Endothelial cell of umbilical vein (primary cell): ENCODE data around the gene RPAP3. TPM values are rescaled to one million over a fixed set of nuclear protein-coding genes. Genes with fewer than 3 reads are reported as not detected.

Source experiments
- BruUV-seq: library from RNA; stranded (reverse); fragments of 400-500 nt; replicated peaks from 2 replicates; lab custom pipeline; 2021; lab: Mats Ljungman, UMichigan
- CTCF ChIA-PET: fragments of 300-600, 350-600 bp; sonication (Branson Sonifier 250); formaldehyde crosslinking; loops from one replicate; lab custom pipeline; 2021; ENCODE audit warnings: antibody characterized with exemption, inconsistent platforms; lab: Charles Lee
- POLR2A ChIA-PET: fragments of 300-600, 350-600 bp; sonication (Branson Sonifier 250); formaldehyde crosslinking; loops from one replicate; lab custom pipeline; 2021; ENCODE audit warnings: antibody characterized with exemption, inconsistent platforms; lab: Charles Lee
- DNase-seq: peaks from one replicate; pipeline ENCODE4 v3.0.0-alpha.2; 2011; ENCODE audit warnings: low read depth, low spot score
- FAIRE-seq: peaks from 2 replicates; lab custom pipeline; 2011; peaks lifted over from hg19 to GRCh38; lab: Jason Lieb, UNC
- H2AFZ ChIP-seq: 2 replicates; pipeline ENCODE4 v1.6.0; 2012; ENCODE audit warnings: low read depth, low read length, control low read depth, inconsistent platforms
- H3K27ac ChIP-seq: 2 replicates; pipeline ENCODE4 v1.5.1; 2011; ENCODE audit warnings: low read depth, mild to moderate bottlenecking, control low read depth, low read length, moderate library complexity; ENCODE audit not compliant: insufficient read depth
- H3K27me3 ChIP-seq, 2 experiments: 2 replicates each; pipeline versions ENCODE4 v1.6.0 to v1.6.1; 2011; ENCODE audit warnings: low read length in 2 of 2, mixed read lengths in 1 of 2; ENCODE audit not compliant: control insufficient read depth in 2 of 2, insufficient read depth in 2 of 2
- H3K36me3 ChIP-seq, 2 experiments: 2 replicates in 1 of 2; 3 replicates in 1 of 2; pipeline ENCODE4 v1.5.1; 2011; ENCODE audit warnings: low read length in 2 of 2, mild to moderate bottlenecking in 1 of 2, moderate library complexity in 1 of 2; ENCODE audit not compliant: control insufficient read depth in 2 of 2, insufficient read depth in 2 of 2; ENCODE audit errors: extremely low read depth in 1 of 2
- H3K4me1 ChIP-seq: 3 replicates; pipeline ENCODE4 v1.5.1; 2011; ENCODE audit warnings: mild to moderate bottlenecking, low read length; ENCODE audit not compliant: control insufficient read depth, insufficient read depth; ENCODE audit errors: extremely low read depth
- H3K4me2 ChIP-seq: 2 replicates; pipeline ENCODE4 v1.6.1; 2011; ENCODE audit warnings: low read length, control low read depth, mixed read lengths; ENCODE audit not compliant: insufficient read depth
- H3K4me3 ChIP-seq, 3 experiments: fragments of 200-600 bp in 1 of 3; sonication (generic), shearing (Covaris generic) in 1 of 3; replicated peaks in 1 of 3; 2 replicates each; pipeline ENCODE4 v1.5.1; 2011 to 2016; ENCODE audit warnings: control low read depth in 3 of 3, low read length in 3 of 3, mild to moderate bottlenecking in 2 of 3, inconsistent platforms in 1 of 3, low read depth in 1 of 3, moderate library complexity in 1 of 3; ENCODE audit not compliant: insufficient read depth in 1 of 3
- H3K79me2 ChIP-seq: 2 replicates; pipeline ENCODE4 v1.6.0; 2012; ENCODE audit warnings: low read length, inconsistent platforms; ENCODE audit not compliant: control insufficient read depth, insufficient read depth
- H3K9ac ChIP-seq: replicated peaks from 2 replicates; pipeline ENCODE3; 2011; ENCODE audit warnings: low read length, control low read depth; ENCODE audit not compliant: insufficient read depth; ENCODE audit errors: extremely low read depth
- H3K9me1 ChIP-seq: replicated peaks from 3 replicates; pipeline ENCODE4 v1.6.0; 2011; ENCODE audit warnings: mild to moderate bottlenecking, low read length; ENCODE audit not compliant: control insufficient read depth, insufficient read depth; ENCODE audit errors: extremely low read depth
- H3K9me3 ChIP-seq: replicated peaks from 2 replicates; pipeline ENCODE4 v1.5.1; 2012; ENCODE audit warnings: low read length, inconsistent platforms; ENCODE audit not compliant: control insufficient read depth, insufficient read depth
- H4K20me1 ChIP-seq: replicated peaks from 2 replicates; pipeline ENCODE3; 2011; ENCODE audit warnings: mild to moderate bottlenecking, low read length; ENCODE audit not compliant: control insufficient read depth, insufficient read depth; ENCODE audit errors: extremely low read depth
- EZH2 ChIP-seq: IDR thresholded peaks from 2 replicates; pipeline ENCODE4 v1.6.1; 2012; ENCODE audit warnings: borderline replicate concordance, low read depth, mild to moderate bottlenecking, moderate library complexity, low read length, inconsistent platforms; ENCODE audit not compliant: severe bottlenecking
- FOS ChIP-seq: IDR thresholded peaks from 2 replicates; pipeline ENCODE4 v1.6.1; 2011; ENCODE audit warnings: mild to moderate bottlenecking, low read length, moderate library complexity, borderline replicate concordance; ENCODE audit not compliant: insufficient read depth
- GATA2 ChIP-seq: IDR thresholded peaks from 2 replicates; pipeline ENCODE4 v1.7.0; 2011; ENCODE audit warnings: low read depth, mild to moderate bottlenecking, moderate library complexity, mixed read lengths, low read length; ENCODE audit not compliant: insufficient read length, insufficient read depth
- JUN ChIP-seq: IDR thresholded peaks from 2 replicates; pipeline ENCODE4 v1.6.1; 2011; ENCODE audit warnings: borderline replicate concordance, low read depth; ENCODE audit not compliant: insufficient read length, insufficient read depth
- MYC ChIP-seq: IDR thresholded peaks from one replicate; pipeline ENCODE4 v1.6.1; 2011; ENCODE audit warnings: mild to moderate bottlenecking, low read depth, low read length
- POLR2A ChIP-seq: IDR thresholded peaks from 2 replicates; pipeline ENCODE4 v1.6.1; 2012; ENCODE audit warnings: low read depth, mild to moderate bottlenecking, control low read depth, low read length
- POLR2AphosphoS5 ChIP-seq: IDR thresholded peaks from 2 replicates; pipeline ENCODE4 v1.6.1; 2012; ENCODE audit warnings: low read depth, mild to moderate bottlenecking, control low read depth, low read length, moderate library complexity; ENCODE audit not compliant: insufficient read depth
- dilution Hi-C: fragments of 300-500 bp; cut with MboI; formaldehyde crosslinking; loops from one replicate; pipeline ENCODE4 v1.15.0; 2019; ENCODE audit warnings: low sequenced_read_pairs; ENCODE audit not compliant: extremely low pct_ligation_motif_present
- intact Hi-C: fragments of 100-400 bp; cut with micrococcal nuclease; formaldehyde crosslinking; loops from one replicate; pipeline ENCODE4 v1.10.0; 2022
- polyA plus RNA-seq, 4 experiments: library from polyadenylated mRNA; depleted of rRNA in 3 of 4; stranded (reverse) in 3 of 4; unstranded in 1 of 4; fragments of >200 nt; gene quantifications; 2 replicates each; pipeline versions ENCODE4 v1.2.1 to v1.2.3, GENCODE V29; 2011 to 2012; ENCODE audit warnings: missing spikeins in 1 of 4
- total RNA-seq: library from RNA; stranded (reverse); gene quantifications from 2 replicates; pipeline ENCODE4 v1.2.3, GENCODE V29; 2021
- TF ChIP-seq, protein P1 (sequence below): IDR thresholded peaks from 2 replicates; pipeline ENCODE4 v1.6.1; 2011; ENCODE audit not compliant: insufficient read depth, insufficient read length
- TF ChIP-seq, protein P2 (sequence below), 2 donors: IDR thresholded peaks; 1 replicate in 1 of 2; 2 replicates in 1 of 2; pipeline ENCODE4 v1.5.1; 2011; ENCODE audit warnings: low read length in 2 of 2, mild to moderate bottlenecking in 2 of 2, moderate library complexity in 2 of 2, control low read depth in 1 of 2, inconsistent platforms in 1 of 2, low read depth in 1 of 2; ENCODE audit not compliant: insufficient read depth in 1 of 2; ENCODE audit errors: extremely low read depth in 1 of 2

RPAP3 gene
- total and polyA plus RNA-seq, 2 donors (not counting 3 experiments of a cell fraction or from before 2014, with no cell fraction given), result 3.9 to 29.8 TPM

DNA sequence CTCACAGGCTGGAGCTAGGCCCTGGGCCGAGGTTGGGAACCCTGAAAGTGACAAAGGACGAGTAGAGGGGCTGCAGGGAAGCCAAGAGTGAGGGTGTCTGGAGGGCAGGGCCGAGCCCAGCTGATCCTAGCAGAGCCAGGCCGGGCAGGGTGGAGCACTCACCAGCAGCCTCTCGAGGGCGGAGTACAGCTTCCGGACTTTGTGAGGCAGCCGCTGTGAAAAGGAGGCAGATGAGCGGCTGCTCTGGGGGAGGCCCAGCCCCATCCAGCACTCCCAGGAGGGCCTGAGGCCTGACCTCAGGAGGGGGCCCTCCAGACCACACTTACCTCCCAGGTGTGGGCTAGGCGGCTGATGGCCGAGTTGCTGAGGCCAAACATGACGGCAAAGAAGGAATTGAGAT is 34.1 kb upstream of the RPAP3 start:
- dilution Hi-C loops (no loop called here), intact Hi-C loops (no loop called here)
- FAIRE-seq (no peak), DNase-seq (no peak)
- H3K4me2 ChIP-seq, result no peak overlapping the region
- peaks cover 0 to 16% of the 10 kb centered on the region in 2 experiments for H3K36me3 ChIP-seq
- H4K20me1 ChIP-seq, result no peaks in the 10 kb centered on the region
- TF ChIP-seq GATA2, result no peak
- TF ChIP-seq POLR2A, result no peak
- TF ChIP-seq, protein P1, sequence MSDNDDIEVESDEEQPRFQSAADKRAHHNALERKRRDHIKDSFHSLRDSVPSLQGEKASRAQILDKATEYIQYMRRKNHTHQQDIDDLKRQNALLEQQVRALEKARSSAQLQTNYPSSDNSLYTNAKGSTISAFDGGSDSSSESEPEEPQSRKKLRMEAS, result no peak
- TF ChIP-seq FOS, result no peak
- TF ChIP-seq, protein P2, sequence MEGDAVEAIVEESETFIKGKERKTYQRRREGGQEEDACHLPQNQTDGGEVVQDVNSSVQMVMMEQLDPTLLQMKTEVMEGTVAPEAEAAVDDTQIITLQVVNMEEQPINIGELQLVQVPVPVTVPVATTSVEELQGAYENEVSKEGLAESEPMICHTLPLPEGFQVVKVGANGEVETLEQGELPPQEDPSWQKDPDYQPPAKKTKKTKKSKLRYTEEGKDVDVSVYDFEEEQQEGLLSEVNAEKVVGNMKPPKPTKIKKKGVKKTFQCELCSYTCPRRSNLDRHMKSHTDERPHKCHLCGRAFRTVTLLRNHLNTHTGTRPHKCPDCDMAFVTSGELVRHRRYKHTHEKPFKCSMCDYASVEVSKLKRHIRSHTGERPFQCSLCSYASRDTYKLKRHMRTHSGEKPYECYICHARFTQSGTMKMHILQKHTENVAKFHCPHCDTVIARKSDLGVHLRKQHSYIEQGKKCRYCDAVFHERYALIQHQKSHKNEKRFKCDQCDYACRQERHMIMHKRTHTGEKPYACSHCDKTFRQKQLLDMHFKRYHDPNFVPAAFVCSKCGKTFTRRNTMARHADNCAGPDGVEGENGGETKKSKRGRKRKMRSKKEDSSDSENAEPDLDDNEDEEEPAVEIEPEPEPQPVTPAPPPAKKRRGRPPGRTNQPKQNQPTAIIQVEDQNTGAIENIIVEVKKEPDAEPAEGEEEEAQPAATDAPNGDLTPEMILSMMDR (IDR thresholded peaks at IDR 0.05; ENCODE audit: extremely low read depth in 1 of 2, insufficient read depth in 1 of 2, low read depth in 1 of 2, low read length in 2 of 2), result no peak
- TF ChIP-seq MYC, result no peak
- no peak for TF ChIP-seq EZH2
- no peak for TF ChIP-seq JUN
- no peak for TF ChIP-seq POLR2AphosphoS5
- ChIA-PET POLR2A (interaction anchor here (2.5 kb wide), 1 partner anchor 18 kb away, joined by 11 read pairs; the partner anchor contains the start of gene RAPGEF3), CTCF (interaction anchor here (1.9 to 10.4 kb wide), 6 partner anchors 17 to 100 kb away, joined by 5 to 385 read pairs (median 134); partner anchors contain the start of genes RAPGEF3 and SLC48A1)
- H3K4me1 ChIP-seq, result peaks cover 14% of the 10 kb centered on the region
- H3K4me3 ChIP-seq, result no peak overlapping the region
- H3K9me1 ChIP-seq, result no peaks in the 10 kb centered on the region
- no peaks in the 10 kb centered on the region for H3K79me2 ChIP-seq
- H3K27ac ChIP-seq, result no peak overlapping the region
- no peak overlapping the region for H3K9ac ChIP-seq
- no peaks in the 10 kb centered on the region for H3K27me3 ChIP-seq
- H2AFZ ChIP-seq, result no peak overlapping the region
- no TSS peak for BruUV-seq
- no peaks in the 10 kb centered on the region for H3K9me3 ChIP-seq
